GM18861 (cell line): ENCODE measurements around the gene TUBB2B.
A peak's percentile ranks its signal among the peaks of the same experiment; 100 is the strongest.
"Not testable (repeated sequence)": the region's sequence is repeated elsewhere in the genome, so short reads cannot be mapped to it uniquely, and the experiment has no call there.

Source experiments
- ATAC-seq: cut with Tn5 transposase; IDR thresholded peaks from one replicate; pipeline ENCODE4 v1.9.1; 2021; ENCODE audit not compliant: unreplicated experiment

Gene TUBB2B

DNA sequence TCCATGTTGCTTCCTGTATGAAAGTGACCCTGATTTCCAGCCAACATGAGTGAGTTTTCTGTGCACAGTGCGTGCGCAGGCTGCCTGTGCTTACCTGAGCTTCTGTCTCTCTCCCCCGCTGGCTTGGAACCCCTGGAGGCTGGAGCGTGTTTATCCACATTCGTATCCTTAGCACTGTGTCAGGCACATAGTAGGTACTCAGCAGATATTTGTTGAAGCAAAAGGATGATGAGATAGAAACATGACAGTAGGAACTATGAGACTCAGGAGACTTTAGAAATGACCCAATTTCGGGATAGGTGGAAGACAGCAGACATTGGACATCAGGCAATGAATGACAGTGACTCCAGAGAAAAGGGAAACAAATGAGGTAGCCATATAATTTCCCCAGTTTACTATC lies 15.2 kb downstream of the TUBB2B start:
- no peak for ATAC-seq

DNA sequence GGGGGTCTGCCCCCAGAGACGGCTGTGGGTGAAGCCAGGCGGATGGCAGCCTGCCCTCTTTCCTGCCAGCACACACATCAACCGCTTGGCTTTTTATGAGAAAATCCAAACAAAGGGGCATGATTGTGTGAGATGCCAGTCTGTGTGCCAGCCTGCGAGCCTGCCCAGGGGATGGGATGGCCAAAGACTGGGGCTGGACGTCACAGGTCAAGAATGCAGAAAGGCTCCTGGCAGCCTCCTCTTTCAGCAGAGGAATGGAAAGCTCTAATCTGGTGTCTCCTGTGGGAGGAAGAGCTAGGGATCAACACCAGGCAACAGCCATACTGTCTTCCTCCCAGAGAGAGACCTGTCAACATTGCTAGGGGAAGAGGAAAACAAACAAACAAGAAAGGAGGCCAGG lies 15.8 kb downstream of the TUBB2B start:
- no peak for ATAC-seq

- no peak for ATAC-seq
These were observed 17.3 kb downstream of the TUBB2B start for GRCh38 chr6:3210024-3210610.

- peak; percentile 40 for ATAC-seq
These were observed 18.1 kb downstream of the TUBB2B start for GRCh38 chr6:3209114-3210023.

- ATAC-seq: no peak
These were observed 18.7 kb downstream of the TUBB2B start for GRCh38 chr6:3208775-3209113.

GRCh38 chr6:3208098-3208774 lies 19.2 kb downstream of the TUBB2B start:
- ATAC-seq: no peak

- ATAC-seq: no peak
These were observed 21.0 kb downstream of the TUBB2B start for GRCh38 chr6:3206339-3207015.

DNA sequence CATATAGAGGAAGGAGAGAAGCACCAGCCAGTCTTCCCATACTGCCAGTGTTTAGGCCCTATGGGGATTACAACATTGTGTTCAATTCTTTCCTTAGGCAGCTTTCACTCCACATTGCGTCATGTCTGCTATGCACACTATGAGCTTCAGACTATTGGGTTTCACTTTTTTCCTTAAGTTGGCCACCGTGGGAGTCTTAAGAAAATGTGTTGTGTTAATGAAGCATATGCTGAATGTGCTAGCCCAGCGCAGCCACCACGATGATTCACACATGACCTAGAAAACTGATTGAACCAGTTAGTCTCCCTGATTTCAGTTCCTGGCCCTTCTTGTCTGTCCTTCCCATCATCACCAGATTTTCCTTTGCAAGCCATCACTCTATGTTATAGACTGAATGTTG lies 21.5 kb downstream of the TUBB2B start:
- no peak for ATAC-seq

GRCh38 chr6:3204921-3205320 lies 22.5 kb downstream of the TUBB2B start:
- ATAC-seq: no peak

- no peak for ATAC-seq
These were observed 24.3 kb downstream of the TUBB2B start for GRCh38 chr6:3202999-3203696.

GRCh38 chr6:3201388-3201787 lies 26.1 kb downstream of the TUBB2B start:
- no peak for ATAC-seq

DNA sequence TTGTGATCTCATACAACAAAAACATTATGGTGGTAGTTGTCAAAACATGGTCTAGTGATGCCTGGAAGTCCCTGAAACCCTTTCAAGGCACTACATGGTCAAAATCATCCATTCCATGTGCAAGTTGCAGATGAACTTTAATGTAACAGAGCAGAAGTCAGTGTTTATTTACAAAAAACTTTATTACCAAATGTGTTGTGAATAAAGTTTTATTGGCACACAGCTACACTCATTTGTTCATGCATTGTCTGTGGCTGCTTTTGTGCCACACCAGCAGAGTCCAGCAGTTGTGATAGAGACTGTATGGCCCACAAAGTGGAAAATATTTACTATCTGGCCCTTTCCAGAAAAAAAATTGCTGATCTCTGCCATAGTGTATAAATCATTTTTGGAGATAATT lies 26.8 kb downstream of the TUBB2B start:
- ATAC-seq: no peak

DNA sequence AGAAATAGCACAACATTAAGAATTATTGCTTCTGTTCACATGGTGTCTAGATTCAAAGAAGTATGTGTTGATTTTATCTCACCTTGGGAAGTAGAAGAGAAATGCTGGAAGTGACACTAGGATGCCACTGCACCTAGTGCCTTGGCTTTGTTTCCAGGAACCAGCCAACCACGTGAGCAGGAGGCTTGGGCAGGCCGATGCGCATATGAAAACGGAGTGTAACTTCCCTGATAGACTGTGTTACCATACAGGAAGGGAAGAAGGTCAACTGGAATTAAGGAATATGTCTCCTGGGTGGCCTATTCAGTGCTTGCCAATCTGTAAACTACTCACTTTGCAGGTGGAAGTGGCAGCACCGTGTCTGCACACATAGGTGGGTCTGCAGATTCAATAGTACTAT lies 28.1 kb downstream of the TUBB2B start:
- no peak for ATAC-seq

GRCh38 chr6:3197734-3198133 lies 29.7 kb downstream of the TUBB2B start:
- ATAC-seq: not testable (repeated sequence)

DNA sequence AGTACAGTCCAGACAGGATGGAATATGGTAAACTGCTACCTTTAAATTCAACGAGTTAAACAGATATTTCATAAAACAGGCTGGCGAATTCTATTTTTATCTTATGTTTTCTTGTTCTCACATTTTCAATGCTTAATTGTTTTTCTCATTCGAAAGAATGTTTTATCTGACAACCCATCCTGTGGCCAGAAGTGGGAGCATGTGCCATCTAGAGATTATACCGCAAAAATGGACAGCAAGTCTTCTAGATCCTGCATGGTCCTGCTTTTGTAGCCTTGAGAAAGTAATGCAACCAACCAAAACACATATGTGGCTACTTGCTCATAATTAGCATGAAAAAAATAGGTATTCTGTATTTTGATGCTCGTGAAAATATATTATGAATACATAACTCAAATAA lies 30.7 kb downstream of the TUBB2B start:
- ATAC-seq: no peak

DNA sequence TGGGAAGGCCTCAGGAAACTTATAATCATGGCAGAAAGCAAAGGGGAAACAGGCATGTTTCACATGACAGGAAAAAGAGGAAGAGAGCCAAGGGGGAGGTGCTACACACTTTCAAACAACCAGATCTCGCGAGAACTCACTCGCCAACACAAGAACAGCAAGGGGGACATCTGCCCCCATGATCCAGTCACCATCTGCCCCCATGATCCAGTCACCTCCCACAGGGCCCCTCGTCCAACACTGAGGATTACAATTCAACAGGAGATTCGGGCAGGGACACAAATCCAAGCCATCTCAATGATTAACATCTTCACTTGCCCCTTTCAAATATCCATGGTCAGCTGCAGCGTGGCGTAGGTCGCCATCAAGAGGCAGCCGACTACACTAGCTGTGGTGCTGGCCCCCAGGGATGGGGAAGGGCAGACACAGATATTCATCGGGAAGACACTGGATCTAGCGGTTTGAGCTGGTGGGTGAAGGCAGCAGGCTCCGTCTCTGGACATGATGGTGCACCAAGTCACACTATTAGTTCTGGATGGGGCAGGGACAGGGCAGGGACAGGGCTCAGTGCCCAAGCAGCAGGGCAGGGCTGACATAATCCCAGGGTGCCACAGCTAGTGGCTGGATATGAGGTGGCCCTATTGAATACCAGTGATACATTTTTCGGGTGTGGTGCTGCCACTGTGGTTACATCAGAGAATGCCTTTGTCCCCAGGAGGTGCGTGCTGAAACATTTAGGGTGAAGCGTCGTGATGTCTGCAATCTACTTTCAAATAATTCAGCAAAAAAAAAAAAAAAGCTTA lies 31.6 kb downstream of the TUBB2B start:
- no peak for ATAC-seq

GRCh38 chr6:3195420-3195694 lies 32.1 kb downstream of the TUBB2B start:
- no peak for ATAC-seq

DNA sequence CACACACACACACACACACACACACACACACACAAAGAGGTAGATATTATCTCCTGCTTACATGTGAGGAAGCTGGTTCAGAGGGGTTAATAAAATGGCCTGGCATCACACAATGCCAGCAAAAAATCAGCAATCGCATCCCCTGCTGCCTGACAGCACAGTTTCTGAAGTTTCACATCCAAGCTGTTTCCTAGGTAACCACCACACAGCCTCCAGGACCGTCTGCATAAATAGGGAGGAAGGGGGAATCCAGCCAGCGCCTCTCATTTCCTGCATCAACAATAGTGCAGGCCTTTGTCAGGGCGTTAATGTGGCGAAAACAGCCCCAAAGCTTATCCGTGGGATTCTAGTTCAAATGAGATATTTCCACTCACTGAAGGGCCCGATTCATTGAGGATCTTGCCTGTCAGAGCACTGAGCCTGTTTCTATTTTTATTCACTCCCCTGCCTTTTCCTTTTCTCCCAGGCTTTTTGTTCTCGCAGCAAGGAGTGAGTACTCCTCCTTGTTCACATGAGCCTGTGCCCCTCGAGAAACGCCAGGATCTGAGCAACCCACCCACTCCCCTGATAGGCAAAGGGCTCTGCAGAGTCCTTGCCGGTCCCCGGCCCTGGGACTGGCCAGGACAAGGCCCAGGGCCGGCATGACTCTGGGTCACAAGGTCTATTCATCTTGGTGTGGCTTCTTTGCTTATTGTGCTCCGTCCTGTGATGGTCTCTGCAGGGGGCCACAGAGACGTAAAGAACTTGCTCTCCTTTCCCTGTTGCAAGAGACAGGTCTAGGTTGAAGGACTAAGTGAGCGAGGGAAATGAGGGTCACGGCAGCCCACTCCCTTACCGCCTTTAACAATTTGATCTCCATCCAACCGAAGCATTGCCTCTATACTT lies 32.7 kb downstream of the TUBB2B start:
- ATAC-seq: no peak

- ATAC-seq: no peak
These were observed 34.2 kb downstream of the TUBB2B start for GRCh38 chr6:3193102-3193849.
